Small intestine (tissue), 7 donors: Measurements from ENCODE around the gene ARNT2. TPM values are rescaled to one million over a fixed set of nuclear protein-coding genes. Genes with fewer than 3 reads are reported as not detected.

Experiments
- DNase-seq, 2 donors: peaks; one replicate each; pipeline versions ENCODE4 v3.0.0 to v3.0.0-alpha.2; 2013
- FAIRE-seq: peaks from 2 replicates; lab custom pipeline; 2012; peaks lifted over from hg19 to GRCh38; lab: Jason Lieb, UNC
- H3K27ac ChIP-seq, 3 donors: one replicate each; pipeline ENCODE4 v1.5.1; 2013; ENCODE audit warnings: low read length in 2 of 3, mild to moderate bottlenecking in 2 of 3, control low read depth in 1 of 3, inconsistent platforms in 1 of 3, low read depth in 1 of 3, moderate library complexity in 1 of 3
- H3K27me3 ChIP-seq, 3 donors: one replicate each; pipeline ENCODE4 v1.6.1; 2013; ENCODE audit warnings: low read length in 3 of 3, inconsistent platforms in 1 of 3; ENCODE audit not compliant: control insufficient read depth in 3 of 3, insufficient read depth in 3 of 3
- H3K36me3 ChIP-seq, 3 donors: one replicate each; pipeline ENCODE4 v1.6.1; 2013; ENCODE audit warnings: low read length in 3 of 3, inconsistent platforms in 1 of 3, low read depth in 1 of 3, mild to moderate bottlenecking in 1 of 3, moderate library complexity in 1 of 3; ENCODE audit not compliant: control insufficient read depth in 3 of 3, insufficient read depth in 2 of 3
- H3K4me1 ChIP-seq, 3 donors: one replicate each; pipeline ENCODE4 v1.6.1; 2013; ENCODE audit warnings: low read length in 2 of 3, inconsistent platforms in 1 of 3, low read depth in 1 of 3, mild to moderate bottlenecking in 1 of 3, moderate library complexity in 1 of 3; ENCODE audit not compliant: control insufficient read depth in 3 of 3, insufficient read depth in 2 of 3
- H3K4me3 ChIP-seq, 3 donors: one replicate each; pipeline ENCODE4 v1.5.1; 2013; ENCODE audit warnings: low read length in 3 of 3, control low read depth in 1 of 3, inconsistent platforms in 1 of 3, low read depth in 1 of 3, mild to moderate bottlenecking in 1 of 3, moderate library complexity in 1 of 3
- H3K9me3 ChIP-seq, 2 donors: one replicate each; pipeline ENCODE4 v1.6.1; 2013; ENCODE audit warnings: low read depth in 1 of 2, low read length in 1 of 2; ENCODE audit not compliant: control insufficient read depth in 2 of 2, insufficient read depth in 1 of 2
- WGBS, 3 donors: extraction: QIAGEN DNeasy Blood & Tissue Kit; methylation state at CpG; one replicate each; pipeline ENCODE4 v1.1.7; 2013; 5-methylcytosine and 5-hydroxymethylcytosine counted together
- polyA plus RNA-seq, 4 donors: library from polyadenylated mRNA; stranded (reverse) in 3 of 4; unstranded in 1 of 4; fragments of 200-250 nt in 3 of 4; fragments of 120-200 nt in 1 of 4; gene quantifications; one replicate each; pipeline versions ENCODE4 v1.2.1 to v1.2.3, GENCODE V29; 2013
- donor health status: healthy with polysubstance abuse.
- donor health status: control.
- donor health status: control.
- donor health status: Bipolar disorder and iron deficiency.
- donor health status: healthy.

ARNT2 gene
- polyA plus RNA-seq, 4 donors: 0.45 to 4.4 (median 2.4) TPM

DNA sequence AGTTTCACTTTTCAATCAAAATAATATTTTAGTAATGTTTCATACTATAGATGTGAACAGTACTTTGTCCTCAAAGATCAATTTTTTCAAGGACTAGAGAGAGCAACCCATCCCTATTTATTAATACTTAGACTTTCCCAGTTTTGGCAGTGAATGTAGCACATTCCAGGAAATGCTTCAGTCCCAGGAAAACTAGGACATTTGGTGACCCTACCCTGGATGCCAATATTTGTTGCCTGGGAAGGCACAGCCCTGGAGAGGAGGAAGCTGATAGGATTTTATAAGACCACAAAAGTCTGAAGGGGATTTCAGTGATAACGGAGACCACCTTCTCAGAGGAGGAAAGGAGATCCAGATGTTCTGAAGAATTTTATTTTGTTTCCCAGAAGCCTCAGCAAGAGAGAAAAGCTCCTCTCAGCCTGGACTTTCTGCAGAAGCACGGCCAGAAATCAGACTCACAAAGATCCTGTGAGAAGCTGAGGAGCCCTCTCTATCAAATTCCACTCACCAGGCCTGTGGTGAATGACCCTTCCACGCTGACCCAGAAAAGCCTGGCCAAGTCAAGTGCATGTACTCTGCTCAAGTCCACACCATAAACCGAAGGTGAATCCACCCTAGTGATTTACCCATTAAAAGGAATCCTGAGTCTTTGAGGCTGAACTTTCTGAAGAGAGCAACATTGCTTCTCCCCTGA is 203.3 kb downstream of the ARNT2 start:
- FAIRE-seq: no peak
- no peaks in the 10 kb centered on the region for H3K4me1 ChIP-seq
- DNase-seq: no peak
- 61 to 77% (median 67%) methylated on average over 4 of the region's 4 CpGs for WGBS, 3 donors
- H3K27me3 ChIP-seq: no peaks in the 10 kb centered on the region
- H3K4me3 ChIP-seq: no peak overlapping the region
- no peak overlapping the region for H3K27ac ChIP-seq
- no peaks in the 10 kb centered on the region for H3K9me3 ChIP-seq
- no peaks in the 10 kb centered on the region for H3K36me3 ChIP-seq

DNA sequence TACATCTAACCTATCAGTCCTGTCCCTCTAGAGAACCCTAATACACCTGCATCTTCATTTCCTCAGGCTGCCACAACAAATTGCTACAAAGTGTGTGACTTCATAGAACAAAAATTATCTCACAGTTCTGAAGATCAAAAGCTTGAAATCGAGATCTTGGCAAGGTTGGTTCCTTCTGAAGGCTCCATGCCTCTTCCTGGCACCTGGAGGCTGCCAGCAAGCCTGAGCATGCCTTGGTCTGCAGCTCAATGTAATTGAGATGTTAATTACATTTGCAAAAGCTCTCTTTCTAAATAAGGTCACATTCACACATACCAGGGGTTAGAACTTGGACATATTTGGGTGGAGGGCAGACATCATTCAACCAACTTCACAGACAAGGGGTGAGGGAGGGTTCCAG is 204.5 kb downstream of the ARNT2 start:
- WGBS, 3 donors: 3 to 42% (median 4%) methylated on average over 1 of the region's 1 CpG
- FAIRE-seq (no peak), DNase-seq (no peak)
- Histone ChIP-seq H3K4me1 (no peaks in the 10 kb centered on the region), H3K27me3 (no peaks in the 10 kb centered on the region), H3K36me3 (no peaks in the 10 kb centered on the region), H3K27ac (no peak overlapping the region), H3K4me3 (no peak overlapping the region), H3K9me3 (no peaks in the 10 kb centered on the region)

DNA sequence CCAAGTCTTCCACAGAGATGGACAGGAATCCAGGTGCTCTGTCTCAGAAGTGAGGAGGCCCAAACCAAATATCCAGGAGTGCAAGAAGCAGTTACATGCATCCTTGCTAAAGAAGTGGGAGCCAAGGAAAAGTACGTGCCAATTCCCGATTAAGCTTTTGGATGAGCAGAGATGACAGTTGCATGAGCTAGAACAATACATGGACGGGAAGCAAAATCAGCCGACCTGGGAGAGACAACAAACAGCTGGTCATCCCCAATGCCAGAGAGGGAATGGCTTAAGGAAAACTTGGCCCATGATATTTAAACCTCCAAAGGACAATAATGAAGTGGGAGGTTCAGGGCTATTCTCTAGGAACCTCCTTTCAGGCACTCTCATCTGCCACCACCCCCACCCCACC is 204.9 kb downstream of the ARNT2 start:
- Histone ChIP-seq H3K4me1 (no peaks in the 10 kb centered on the region), H3K27ac (no peak overlapping the region), H3K27me3 (no peaks in the 10 kb centered on the region), H3K4me3 (no peak overlapping the region), H3K36me3 (no peaks in the 10 kb centered on the region), H3K9me3 (no peaks in the 10 kb centered on the region)
- no peak for DNase-seq
- no peak for FAIRE-seq
- 65 to 75% (median 75%) methylated on average over 4 of the region's 4 CpGs for WGBS, 3 donors

DNA sequence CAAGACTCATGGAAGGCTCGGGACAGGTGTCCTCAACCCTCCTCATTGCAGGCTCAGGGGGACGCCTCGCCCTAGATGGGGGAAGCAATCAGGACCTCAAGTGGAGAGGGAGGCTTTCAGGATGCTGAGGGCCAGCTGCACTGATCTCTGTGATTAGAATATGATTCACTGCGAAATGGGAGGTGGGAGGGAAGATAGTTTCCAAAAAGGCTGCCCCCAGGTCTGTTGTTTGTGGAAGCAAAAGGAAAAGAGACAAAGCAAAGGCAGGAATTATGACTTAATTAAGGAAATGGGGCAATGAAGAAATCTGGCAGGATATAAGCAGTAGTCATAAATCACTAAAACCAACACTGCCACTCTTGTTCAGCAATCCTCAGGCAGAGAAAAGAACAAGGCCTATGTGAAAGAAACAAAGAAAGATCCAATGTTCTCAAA is 205.3 kb downstream of the ARNT2 start:
- FAIRE-seq: no peak
- DNase-seq: no peak
- Histone ChIP-seq H3K27me3 (no peaks in the 10 kb centered on the region), H3K9me3 (no peaks in the 10 kb centered on the region), H3K36me3 (no peaks in the 10 kb centered on the region), H3K4me1 (no peaks in the 10 kb centered on the region), H3K27ac (no peak overlapping the region), H3K4me3 (no peak overlapping the region)
- WGBS, 3 donors: 36 to 46% (median 44%) methylated on average over 4 of the region's 4 CpGs

DNA sequence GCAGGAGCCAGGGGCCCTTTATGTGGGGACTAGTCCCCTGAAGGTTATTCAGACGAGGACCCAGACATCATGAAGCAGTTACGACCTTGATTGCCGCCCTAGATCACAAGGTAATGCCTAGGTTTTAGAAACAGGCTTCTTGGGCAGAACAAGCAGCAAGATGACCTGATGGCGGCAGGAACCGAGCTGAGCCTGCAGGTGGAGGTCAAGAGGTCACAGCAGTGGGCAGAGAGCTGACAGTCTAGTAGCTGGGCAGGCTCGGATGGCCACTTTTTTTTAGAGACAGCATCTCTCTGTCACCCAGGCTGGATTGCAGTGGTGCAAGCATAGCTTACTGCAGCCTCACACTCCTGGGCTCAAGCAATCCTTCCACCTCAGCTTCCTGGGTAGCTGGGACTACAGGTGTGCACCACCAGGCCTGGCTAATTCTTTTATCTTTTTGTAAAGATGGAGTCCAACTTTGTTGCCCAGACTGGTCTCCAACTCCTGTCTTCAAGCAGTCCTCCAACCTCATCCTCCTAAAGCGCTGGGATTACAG is 207.4 kb downstream of the ARNT2 start:
- peaks cover 0 to 2% (median 0%) of the 10 kb centered on the region in 3 donors for H3K4me1 ChIP-seq
- no peak for FAIRE-seq

DNA sequence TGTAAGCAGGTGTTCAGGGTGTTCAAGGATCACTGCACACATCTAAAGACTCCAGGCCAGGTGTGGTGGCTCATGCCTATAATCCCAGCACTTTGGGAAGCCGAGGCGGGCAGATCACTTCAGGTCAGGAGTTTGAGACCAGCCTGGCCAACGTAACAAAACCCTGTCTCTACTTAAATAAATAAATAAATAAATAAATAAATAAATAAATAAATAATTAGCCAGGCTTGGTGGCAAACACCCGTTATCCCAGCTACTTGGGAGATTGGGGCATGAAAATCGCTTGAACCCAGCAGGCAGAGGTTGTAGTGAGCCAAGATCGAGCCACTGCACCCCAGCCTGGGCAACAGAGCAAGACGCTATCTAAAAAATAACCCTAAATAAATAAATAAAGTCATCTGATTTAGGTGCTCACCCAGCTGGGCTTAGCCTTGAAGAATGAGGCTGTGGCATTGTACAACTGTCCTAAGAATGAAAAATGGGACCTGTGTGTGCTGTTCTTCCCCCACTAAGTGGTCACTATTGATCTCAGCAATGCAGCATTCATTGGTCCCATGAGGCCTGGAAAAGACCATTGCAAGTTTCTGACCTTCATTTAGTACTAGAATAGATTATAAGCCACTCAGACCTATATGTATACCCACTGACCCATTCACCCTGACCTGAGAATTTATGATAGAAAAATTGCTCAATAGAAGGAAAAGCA is 208.1 kb downstream of the ARNT2 start:
- H3K27me3 ChIP-seq: no peaks in the 10 kb centered on the region
- no peak for DNase-seq
- H3K36me3 ChIP-seq: no peaks in the 10 kb centered on the region
- FAIRE-seq: no peak
- peaks cover 0 to 2% (median 0%) of the 10 kb centered on the region in 3 donors for H3K4me1 ChIP-seq
- no peaks in the 10 kb centered on the region for H3K9me3 ChIP-seq
- 71 to 86% (median 72%) methylated on average over 7 of the region's 7 CpGs for WGBS, 3 donors
- H3K27ac ChIP-seq: no peak overlapping the region
- no peak overlapping the region for H3K4me3 ChIP-seq

More for the DNA sequence above, 207.4 kb downstream of the ARNT2 start:
- DNase-seq: no peak
- Histone ChIP-seq H3K4me3 (no peak overlapping the region), H3K27me3 (no peaks in the 10 kb centered on the region), H3K27ac (no peak overlapping the region), H3K9me3 (no peaks in the 10 kb centered on the region), H3K36me3 (no peaks in the 10 kb centered on the region)
- 77 to 83% (median 81%) methylated on average over 7 of the region's 7 CpGs for WGBS, 3 donors

DNA sequence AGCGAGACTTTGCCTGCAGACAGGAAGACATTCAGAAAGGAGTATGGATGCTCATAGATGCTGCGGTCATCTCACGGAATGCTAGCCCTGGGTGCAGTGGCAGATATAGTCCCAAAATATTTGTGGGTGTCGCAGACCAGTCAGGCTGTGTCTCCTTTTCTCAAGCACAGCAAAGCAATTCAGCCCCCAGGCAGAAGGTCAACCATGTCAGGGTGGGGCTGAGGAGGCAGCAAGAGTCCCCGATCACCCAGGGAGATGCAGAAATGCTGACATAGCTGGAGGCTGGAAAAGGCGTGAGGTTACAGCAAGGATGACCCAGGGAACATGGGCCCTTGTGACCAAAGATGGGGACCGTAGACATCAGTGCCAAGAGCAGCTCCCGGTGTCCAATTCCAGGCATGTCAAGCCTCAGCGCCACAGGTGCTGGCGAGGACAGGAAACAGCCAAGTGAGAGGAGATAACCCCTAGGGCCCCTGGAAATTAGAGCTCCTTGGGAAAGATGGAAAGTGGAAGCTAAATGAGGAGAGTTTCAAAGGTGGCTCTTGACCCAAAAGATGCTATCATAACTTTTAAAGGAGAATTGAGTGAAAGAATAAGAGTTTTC is 209.7 kb downstream of the ARNT2 start:
- H3K9me3 ChIP-seq: no peaks in the 10 kb centered on the region

DNA sequence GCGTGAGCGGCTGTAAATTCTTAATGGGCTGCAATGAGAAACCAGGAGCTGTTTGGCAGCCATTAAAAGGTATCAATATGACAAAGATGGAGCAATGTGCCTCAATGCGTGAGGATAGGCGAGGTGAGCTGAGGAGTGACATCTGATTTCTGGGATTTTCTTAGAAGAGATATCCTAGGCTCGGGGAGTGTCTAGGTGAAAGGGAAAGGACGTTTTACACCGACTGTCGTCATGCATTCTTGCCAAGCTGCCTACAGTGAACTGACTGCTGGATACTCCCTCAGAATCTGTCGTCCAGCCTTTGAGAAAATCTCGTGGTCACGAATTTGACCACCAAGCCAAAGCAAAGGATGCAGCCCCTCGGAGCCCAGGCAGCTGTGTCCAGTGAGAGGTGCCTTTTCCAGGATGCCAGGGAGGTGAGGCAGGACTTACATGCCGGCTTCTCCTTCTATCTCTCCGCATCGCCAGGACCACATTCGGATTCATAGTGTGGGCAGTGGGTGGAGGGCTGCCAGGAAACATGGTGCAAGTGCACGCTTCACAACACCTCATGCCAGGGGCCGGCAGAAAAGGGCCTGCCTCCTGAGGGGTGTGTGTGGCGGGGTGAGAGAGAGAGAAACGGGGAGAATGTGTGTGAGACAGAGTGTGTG is 210.7 kb downstream of the ARNT2 start:
- FAIRE-seq: no peak
- 87 to 93% (median 89%) methylated on average over 20 of the region's 20 CpGs for WGBS, 3 donors

More for the DNA sequence above, 209.7 kb downstream of the ARNT2 start:
- H3K27ac ChIP-seq: no peak overlapping the region
- no peaks in the 10 kb centered on the region for H3K36me3 ChIP-seq
- WGBS, 3 donors: 90 to 96% (median 93%) methylated on average over 10 of the region's 10 CpGs
- no peaks in the 10 kb centered on the region for H3K27me3 ChIP-seq
- DNase-seq: no peak
- no peak for FAIRE-seq
- H3K4me3 ChIP-seq: no peak overlapping the region
- peaks cover 0 to 2% (median 0%) of the 10 kb centered on the region in 3 donors for H3K4me1 ChIP-seq

More for the DNA sequence above, 210.7 kb downstream of the ARNT2 start:
- Histone ChIP-seq H3K4me1 (peaks cover 0 to 2% (median 0%) of the 10 kb centered on the region in 3 donors), H3K27me3 (no peaks in the 10 kb centered on the region), H3K27ac (no peak overlapping the region), H3K9me3 (no peaks in the 10 kb centered on the region), H3K36me3 (no peaks in the 10 kb centered on the region), H3K4me3 (no peak overlapping the region)
- DNase-seq: no peak
